H1 (cell line): Measurements from ENCODE around the gene XK. TPM values are rescaled to one million over a fixed set of nuclear protein-coding genes. Genes with fewer than 3 reads are reported as not detected.

Experiments used
- CBX5 ChIP-seq: fragments of 300-800, 300-1000 bp; sonication (generic); IDR thresholded peaks from 2 replicates; pipeline ENCODE4 v1.7.1; 2016; ENCODE audit warnings: antibody characterized with exemption, low read length, low read depth
- KDM1A ChIP-seq: fragments of 200-600, 300-600 bp; sonication (generic); IDR thresholded peaks from 2 replicates; pipeline ENCODE4 v1.7.1; 2016; ENCODE audit warnings: mild to moderate bottlenecking, low read length, borderline replicate concordance
- polyA plus RNA-seq, 7 experiments: library from polyadenylated mRNA; depleted of rRNA in 3 of 7; stranded (reverse) in 5 of 7; unstranded in 2 of 7; fragments of >200 nt in 5 of 7; fragments of 200-250 nt in 2 of 7; gene quantifications; 1 replicate in 5 of 7; 2 replicates in 1 of 7; 4 replicates in 1 of 7; pipeline versions ENCODE4 v1.2.1 to v1.2.3, GENCODE V29; 2011 to 2013; ENCODE audit warnings: missing spikeins in 2 of 7, mixed read lengths in 2 of 7
- total RNA-seq: library from RNA; stranded (reverse); fragmentation: NEBNext Ultra II Directional; extraction: Animal tissue kit (Norgen Biotek cat#: 25700); gene quantifications from 2 replicates; pipeline ENCODE4 v1.2.1, GENCODE V29; 2021
- TF ChIP-seq, protein P1 (sequence below): fragments of 300-600 bp; sonication (generic); IDR thresholded peaks from 2 replicates; pipeline ENCODE4 v1.7.1; 2012; ENCODE audit warnings: low read length, moderate library complexity, mild to moderate bottlenecking, inconsistent platforms; ENCODE audit not compliant: insufficient replicate concordance

XK gene
- total and polyA plus RNA-seq, 2 of the 8 experiments (the other 6 are each of a cell fraction or from before 2014, with no cell fraction given) = 0.76 to 0.84 TPM

GRCh38 chrX:37672563-37672962 is 13.0 kb upstream of the XK start (continued):
- TF ChIP-seq, protein P1, sequence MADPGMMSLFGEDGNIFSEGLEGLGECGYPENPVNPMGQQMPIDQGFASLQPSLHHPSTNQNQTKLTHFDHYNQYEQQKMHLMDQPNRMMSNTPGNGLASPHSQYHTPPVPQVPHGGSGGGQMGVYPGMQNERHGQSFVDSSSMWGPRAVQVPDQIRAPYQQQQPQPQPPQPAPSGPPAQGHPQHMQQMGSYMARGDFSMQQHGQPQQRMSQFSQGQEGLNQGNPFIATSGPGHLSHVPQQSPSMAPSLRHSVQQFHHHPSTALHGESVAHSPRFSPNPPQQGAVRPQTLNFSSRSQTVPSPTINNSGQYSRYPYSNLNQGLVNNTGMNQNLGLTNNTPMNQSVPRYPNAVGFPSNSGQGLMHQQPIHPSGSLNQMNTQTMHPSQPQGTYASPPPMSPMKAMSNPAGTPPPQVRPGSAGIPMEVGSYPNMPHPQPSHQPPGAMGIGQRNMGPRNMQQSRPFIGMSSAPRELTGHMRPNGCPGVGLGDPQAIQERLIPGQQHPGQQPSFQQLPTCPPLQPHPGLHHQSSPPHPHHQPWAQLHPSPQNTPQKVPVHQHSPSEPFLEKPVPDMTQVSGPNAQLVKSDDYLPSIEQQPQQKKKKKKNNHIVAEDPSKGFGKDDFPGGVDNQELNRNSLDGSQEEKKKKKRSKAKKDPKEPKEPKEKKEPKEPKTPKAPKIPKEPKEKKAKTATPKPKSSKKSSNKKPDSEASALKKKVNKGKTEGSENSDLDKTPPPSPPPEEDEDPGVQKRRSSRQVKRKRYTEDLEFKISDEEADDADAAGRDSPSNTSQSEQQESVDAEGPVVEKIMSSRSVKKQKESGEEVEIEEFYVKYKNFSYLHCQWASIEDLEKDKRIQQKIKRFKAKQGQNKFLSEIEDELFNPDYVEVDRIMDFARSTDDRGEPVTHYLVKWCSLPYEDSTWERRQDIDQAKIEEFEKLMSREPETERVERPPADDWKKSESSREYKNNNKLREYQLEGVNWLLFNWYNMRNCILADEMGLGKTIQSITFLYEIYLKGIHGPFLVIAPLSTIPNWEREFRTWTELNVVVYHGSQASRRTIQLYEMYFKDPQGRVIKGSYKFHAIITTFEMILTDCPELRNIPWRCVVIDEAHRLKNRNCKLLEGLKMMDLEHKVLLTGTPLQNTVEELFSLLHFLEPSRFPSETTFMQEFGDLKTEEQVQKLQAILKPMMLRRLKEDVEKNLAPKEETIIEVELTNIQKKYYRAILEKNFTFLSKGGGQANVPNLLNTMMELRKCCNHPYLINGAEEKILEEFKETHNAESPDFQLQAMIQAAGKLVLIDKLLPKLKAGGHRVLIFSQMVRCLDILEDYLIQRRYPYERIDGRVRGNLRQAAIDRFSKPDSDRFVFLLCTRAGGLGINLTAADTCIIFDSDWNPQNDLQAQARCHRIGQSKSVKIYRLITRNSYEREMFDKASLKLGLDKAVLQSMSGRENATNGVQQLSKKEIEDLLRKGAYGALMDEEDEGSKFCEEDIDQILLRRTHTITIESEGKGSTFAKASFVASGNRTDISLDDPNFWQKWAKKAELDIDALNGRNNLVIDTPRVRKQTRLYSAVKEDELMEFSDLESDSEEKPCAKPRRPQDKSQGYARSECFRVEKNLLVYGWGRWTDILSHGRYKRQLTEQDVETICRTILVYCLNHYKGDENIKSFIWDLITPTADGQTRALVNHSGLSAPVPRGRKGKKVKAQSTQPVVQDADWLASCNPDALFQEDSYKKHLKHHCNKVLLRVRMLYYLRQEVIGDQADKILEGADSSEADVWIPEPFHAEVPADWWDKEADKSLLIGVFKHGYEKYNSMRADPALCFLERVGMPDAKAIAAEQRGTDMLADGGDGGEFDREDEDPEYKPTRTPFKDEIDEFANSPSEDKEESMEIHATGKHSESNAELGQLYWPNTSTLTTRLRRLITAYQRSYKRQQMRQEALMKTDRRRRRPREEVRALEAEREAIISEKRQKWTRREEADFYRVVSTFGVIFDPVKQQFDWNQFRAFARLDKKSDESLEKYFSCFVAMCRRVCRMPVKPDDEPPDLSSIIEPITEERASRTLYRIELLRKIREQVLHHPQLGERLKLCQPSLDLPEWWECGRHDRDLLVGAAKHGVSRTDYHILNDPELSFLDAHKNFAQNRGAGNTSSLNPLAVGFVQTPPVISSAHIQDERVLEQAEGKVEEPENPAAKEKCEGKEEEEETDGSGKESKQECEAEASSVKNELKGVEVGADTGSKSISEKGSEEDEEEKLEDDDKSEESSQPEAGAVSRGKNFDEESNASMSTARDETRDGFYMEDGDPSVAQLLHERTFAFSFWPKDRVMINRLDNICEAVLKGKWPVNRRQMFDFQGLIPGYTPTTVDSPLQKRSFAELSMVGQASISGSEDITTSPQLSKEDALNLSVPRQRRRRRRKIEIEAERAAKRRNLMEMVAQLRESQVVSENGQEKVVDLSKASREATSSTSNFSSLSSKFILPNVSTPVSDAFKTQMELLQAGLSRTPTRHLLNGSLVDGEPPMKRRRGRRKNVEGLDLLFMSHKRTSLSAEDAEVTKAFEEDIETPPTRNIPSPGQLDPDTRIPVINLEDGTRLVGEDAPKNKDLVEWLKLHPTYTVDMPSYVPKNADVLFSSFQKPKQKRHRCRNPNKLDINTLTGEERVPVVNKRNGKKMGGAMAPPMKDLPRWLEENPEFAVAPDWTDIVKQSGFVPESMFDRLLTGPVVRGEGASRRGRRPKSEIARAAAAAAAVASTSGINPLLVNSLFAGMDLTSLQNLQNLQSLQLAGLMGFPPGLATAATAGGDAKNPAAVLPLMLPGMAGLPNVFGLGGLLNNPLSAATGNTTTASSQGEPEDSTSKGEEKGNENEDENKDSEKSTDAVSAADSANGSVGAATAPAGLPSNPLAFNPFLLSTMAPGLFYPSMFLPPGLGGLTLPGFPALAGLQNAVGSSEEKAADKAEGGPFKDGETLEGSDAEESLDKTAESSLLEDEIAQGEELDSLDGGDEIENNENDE = no peak
- TF ChIP-seq CBX5 (no peak), KDM1A (no peak)
- TF ChIP-seq, all 59 proteins: peak for 0
